RPMI7951 (cell line): ENCODE measurements around the gene TRIM40. TPM values are rescaled to one million over a fixed set of nuclear protein-coding genes. Genes with fewer than 3 reads are reported as not detected.

Experiments used
- DNase-seq: peaks from one replicate; pipeline ENCODE4 v3.0.0-alpha.2; 2012; ENCODE audit warnings: low read depth
- total RNA-seq: library from RNA; depleted of rRNA; stranded (reverse); fragments of >200 nt; shearing (Covaris generic); gene quantifications from 2 replicates; pipeline ENCODE4 v1.2.3, GENCODE V29; 2014; rRNA removed

TRIM40 gene
- not detected in 2 replicates for total RNA-seq

GRCh38 chr6:30135757-30136156, at the start of gene TRIM40:
Gene TRIM40 (plus strand): TSS chr6:30136140. CDS start chr6:30137037, 897 bp downstream.
- DNase-seq: no peak

- no peak for DNase-seq
Measured at GRCh38 chr6:30087876-30088275, 48.1 kb upstream of the TRIM40 start.

- DNase-seq: peak; percentile 79
Measured at GRCh38 chr6:30091577-30092381, 44.2 kb upstream of the TRIM40 start.

- no peak for DNase-seq
Measured at GRCh38 chr6:30092852-30093543, 42.9 kb upstream of the TRIM40 start.

- no peak for DNase-seq
Measured at GRCh38 chr6:30093951-30094661, 41.8 kb upstream of the TRIM40 start.

- no peak for DNase-seq
Measured at GRCh38 chr6:30096829-30097228, 39.1 kb upstream of the TRIM40 start.

- no peak for DNase-seq
Measured at GRCh38 chr6:30097902-30098768, 37.8 kb upstream of the TRIM40 start.

GRCh38 chr6:30100154-30100553, 35.8 kb upstream of the TRIM40 start:
- DNase-seq: no peak

- peak; percentile 36 for DNase-seq
Measured at GRCh38 chr6:30100585-30101443, 35.1 kb upstream of the TRIM40 start.

- peak; percentile 89 for DNase-seq
Measured at GRCh38 chr6:30101444-30102413, 34.2 kb upstream of the TRIM40 start.

- no peak for DNase-seq
Measured at GRCh38 chr6:30102414-30102969, 33.4 kb upstream of the TRIM40 start.

GRCh38 chr6:30102970-30103871, 32.7 kb upstream of the TRIM40 start:
- DNase-seq: peak; percentile 86

GRCh38 chr6:30103872-30104179, 32.1 kb upstream of the TRIM40 start:
- DNase-seq: no peak

- no peak for DNase-seq
Measured at GRCh38 chr6:30104661-30105060, 31.3 kb upstream of the TRIM40 start.

GRCh38 chr6:30111266-30111856, 24.6 kb upstream of the TRIM40 start:
- DNase-seq: no peak

GRCh38 chr6:30112402-30112994, 23.4 kb upstream of the TRIM40 start:
- no peak for DNase-seq
